CD4-positive, alpha-beta T cell (primary cell): ENCODE measurements around the gene RPS25. TPM values are rescaled to one million over a fixed set of nuclear protein-coding genes. Genes with fewer than 3 reads are reported as not detected.
A peak's percentile ranks its signal among the peaks of the same experiment; 100 is the strongest.

Experiments
- ATAC-seq: fragments of 200-7000 bp; cut with Tn5 transposase; one replicate; pipeline ENCODE4 v1.10.0; 2022; ENCODE audit warnings: mild to moderate bottlenecking; ENCODE audit not compliant: poor library complexity
- CTCF ChIA-PET: fragments of 350-600 bp; sonication (Branson Sonifier 250); formaldehyde crosslinking; loops from one replicate; lab custom pipeline; 2021; ENCODE audit warnings: antibody characterized with exemption, inconsistent platforms; lab: Charles Lee
- POLR2A ChIA-PET: fragments of 350-600 bp; sonication (Branson Sonifier 250); formaldehyde crosslinking; loops from one replicate; lab custom pipeline; 2021; ENCODE audit warnings: antibody characterized with exemption, inconsistent platforms; lab: Charles Lee
- DNase-seq, 14 experiments: peaks; one replicate each; pipeline ENCODE4 v3.0.0-alpha.2; 2013 to 2020; ENCODE audit warnings: mixed read lengths in 2 of 14
- H3K27ac ChIP-seq, 2 donors: one replicate each; pipeline versions ENCODE4 v1.5.1 to v1.7.0; 2013; ENCODE audit warnings: low read length in 2 of 2, low read depth in 1 of 2, mild to moderate bottlenecking in 1 of 2
- H3K27me3 ChIP-seq, 2 experiments: 1 replicate in 1 of 2; 2 replicates in 1 of 2; pipeline versions ENCODE4 v1.6.1 to v1.7.0; 2013; ENCODE audit warnings: low read length in 2 of 2, control low read depth in 1 of 2, mild to moderate bottlenecking in 1 of 2, moderate library complexity in 1 of 2; ENCODE audit not compliant: insufficient read depth in 2 of 2, control insufficient read depth in 1 of 2
- H3K36me3 ChIP-seq: one replicate; pipeline ENCODE4 v1.6.1; 2013; ENCODE audit warnings: low read length, control low read depth; ENCODE audit not compliant: insufficient read depth
- H3K4me1 ChIP-seq: one replicate; pipeline ENCODE4 v1.6.1; 2013; ENCODE audit warnings: low read length, control low read depth; ENCODE audit not compliant: insufficient read depth
- H3K4me3 ChIP-seq: one replicate; pipeline ENCODE4 v1.5.1; 2013; ENCODE audit warnings: mild to moderate bottlenecking, low read length, moderate library complexity
- H3K9me3 ChIP-seq, 2 experiments: 1 replicate in 1 of 2; 2 replicates in 1 of 2; pipeline versions ENCODE4 v1.6.1 to v1.7.0; 2013; ENCODE audit warnings: low read length in 2 of 2, mild to moderate bottlenecking in 2 of 2, control low read depth in 1 of 2, moderate library complexity in 1 of 2; ENCODE audit not compliant: control insufficient read depth in 1 of 2, insufficient read depth in 1 of 2
- H3K27ac Mint-ChIP-seq: one replicate; pipeline ENCODE4 v1.8.0; 2020; ENCODE audit warnings: mixed read lengths
- H3K27me3 Mint-ChIP-seq: one replicate; pipeline ENCODE4 v1.8.0; 2021; ENCODE audit warnings: mixed read lengths
- H3K36me3 Mint-ChIP-seq: one replicate; pipeline ENCODE4 v1.8.0; 2021; ENCODE audit warnings: low read depth, mixed read lengths
- H3K4me1 Mint-ChIP-seq: one replicate; pipeline ENCODE4 v1.8.0; 2021; ENCODE audit warnings: low read depth, mixed read lengths
- H3K4me3 Mint-ChIP-seq: one replicate; pipeline ENCODE4 v1.8.0; 2020; ENCODE audit warnings: mild to moderate bottlenecking, mixed read lengths
- H3K9me3 Mint-ChIP-seq: one replicate; pipeline ENCODE4 v1.8.0; 2020; ENCODE audit warnings: mixed read lengths
- CTCF ChIP-seq: fragments of 200-600 bp; IDR thresholded peaks from one replicate; pipeline ENCODE4 v1.8.0; 2022; ENCODE audit warnings: antibody characterized with exemption, mild to moderate bottlenecking
- intact Hi-C, 2 experiments: fragments of 100-400 bp; cut with DNase I in 1 of 2; cut with micrococcal nuclease in 1 of 2; formaldehyde crosslinking; loops; one replicate each; pipeline versions ENCODE4 v1.15.1 to v1.9.0; 2023 to 2025; cut with DNase I, micrococcal nuclease
- total RNA-seq, 174 experiments: library from RNA in 2 of 174; stranded (reverse) in 2 of 174; gene quantifications; one replicate each; pipeline ENCODE4 v1.2.3 and lab custom pipeline; 2021 to 2026

RPS25 gene
- total RNA-seq, 2 experiments from 2014 or later, result 2,261 to 2,296 TPM

- Mint-ChIP-seq H3K27me3 (no peaks in the 10 kb centered on the region), H3K36me3 (peaks cover 94% of the 10 kb centered on the region), H3K27ac (peak overlapping the region; percentile 99), H3K4me1 (peaks cover 65% of the 10 kb centered on the region), H3K9me3 (no peaks in the 10 kb centered on the region), H3K4me3 (peak overlapping the region; percentile 100)
- no peak for TF ChIP-seq CTCF
- CTCF ChIA-PET, result interaction anchor here (1.0 to 1.1 kb wide), 2 partner anchors 14 to 19 kb away, joined by 3 to 4 read pairs; partner anchors contain the start of genes CENATAC and SLC37A4
- Histone ChIP-seq H3K4me3 (no peak overlapping the region), H3K9me3 (peaks cover 0 to 3% of the 10 kb centered on the region in 2 experiments), H3K27ac (peak overlapping the region; percentile 93), H3K27me3 (no peaks in the 10 kb centered on the region), H3K36me3 (peaks cover 61% of the 10 kb centered on the region), H3K4me1 (peaks cover 45% of the 10 kb centered on the region)
- POLR2A ChIA-PET, result interaction anchor here (0.7 to 4.9 kb wide), 4 partner anchors 19 to 86 kb away, joined by 3 to 74 read pairs (median 6); partner anchors contain the start of genes CENATAC, DPAGT1 and VPS11
- intact Hi-C loops, result loop anchor here in 1 of 2 experiments (5.0 kb wide), 1 partner anchor 181 kb away; no protein-coding TSS in a partner anchor
- DNase-seq, result no peak
- ATAC-seq, result no peak
These were observed 1.7 kb downstream of the RPS25 start for GRCh38 chr11:119016216-119017009.

GRCh38 chr11:119015054-119015611 lies 3.0 kb downstream of the RPS25 start:
- Histone ChIP-seq H3K27me3 (no peaks in the 10 kb centered on the region), H3K4me3 (no peak overlapping the region), H3K9me3 (peaks cover 0 to 3% of the 10 kb centered on the region in 2 experiments), H3K4me1 (peaks cover 33% of the 10 kb centered on the region), H3K27ac (no peak overlapping the region), H3K36me3 (peaks cover 64% of the 10 kb centered on the region)
- Mint-ChIP-seq H3K27me3 (no peaks in the 10 kb centered on the region), H3K27ac (peak overlapping the region; percentile 99), H3K36me3 (peaks cover 92% of the 10 kb centered on the region), H3K4me1 (peaks cover 57% of the 10 kb centered on the region), H3K4me3 (peak overlapping the region; percentile 100), H3K9me3 (no peaks in the 10 kb centered on the region)
- ATAC-seq (no peak), DNase-seq (no peak)
- POLR2A ChIA-PET, result interaction anchor here (0.7 to 4.9 kb wide), 5 partner anchors 16 to 80 kb away, joined by 3 to 74 read pairs (median 4); partner anchors contain the start of genes CENATAC, SLC37A4 and VPS11
- CTCF ChIA-PET, result interaction anchor here (1.0 to 1.1 kb wide), 2 partner anchors 15 to 17 kb away, joined by 3 to 4 read pairs; partner anchors contain the start of genes CENATAC and SLC37A4
- no peak for TF ChIP-seq CTCF
- intact Hi-C loops, result loop anchor here in 1 of 2 experiments (5.0 kb wide), 1 partner anchor 182 kb away; no protein-coding TSS in a partner anchor

GRCh38 chr11:119014209-119014924 lies 3.8 kb downstream of the RPS25 start:
- peak overlapping the region; percentile 49 for H3K27ac Mint-ChIP-seq
- H3K27me3 Mint-ChIP-seq, result no peaks in the 10 kb centered on the region
- no peak for TF ChIP-seq CTCF
- ChIA-PET POLR2A (interaction anchor here (0.8 to 1.8 kb wide), 4 partner anchors 16 to 53 kb away, joined by 3 to 8 read pairs (median 4); partner anchors contain the start of genes CENATAC, SLC37A4 and VPS11), CTCF (no interaction called here)
- H3K4me3 Mint-ChIP-seq, result peak overlapping the region; percentile 38
- peaks cover 50% of the 10 kb centered on the region for H3K4me1 Mint-ChIP-seq
- Histone ChIP-seq H3K27ac (no peak overlapping the region), H3K27me3 (no peaks in the 10 kb centered on the region), H3K9me3 (peaks cover 0 to 3% of the 10 kb centered on the region in 2 experiments), H3K4me1 (peaks cover 25% of the 10 kb centered on the region), H3K4me3 (no peak overlapping the region), H3K36me3 (peaks cover 68% of the 10 kb centered on the region)
- DNase-seq (no peak), ATAC-seq (no peak)
- peaks cover 93% of the 10 kb centered on the region for H3K36me3 Mint-ChIP-seq
- intact Hi-C loops, result no loop called here
- H3K9me3 Mint-ChIP-seq, result no peaks in the 10 kb centered on the region
